ENCODE measurements around the gene URM1. TPM values are rescaled to one million over a fixed set of nuclear protein-coding genes. Genes with fewer than 3 reads are reported as not detected.
A peak's percentile ranks its signal among the peaks of the same experiment; 100 is the strongest.

URM1 gene
- 10 to 100 TPM; 44.4 to 45.2 TPM for total RNA-seq

DNA sequence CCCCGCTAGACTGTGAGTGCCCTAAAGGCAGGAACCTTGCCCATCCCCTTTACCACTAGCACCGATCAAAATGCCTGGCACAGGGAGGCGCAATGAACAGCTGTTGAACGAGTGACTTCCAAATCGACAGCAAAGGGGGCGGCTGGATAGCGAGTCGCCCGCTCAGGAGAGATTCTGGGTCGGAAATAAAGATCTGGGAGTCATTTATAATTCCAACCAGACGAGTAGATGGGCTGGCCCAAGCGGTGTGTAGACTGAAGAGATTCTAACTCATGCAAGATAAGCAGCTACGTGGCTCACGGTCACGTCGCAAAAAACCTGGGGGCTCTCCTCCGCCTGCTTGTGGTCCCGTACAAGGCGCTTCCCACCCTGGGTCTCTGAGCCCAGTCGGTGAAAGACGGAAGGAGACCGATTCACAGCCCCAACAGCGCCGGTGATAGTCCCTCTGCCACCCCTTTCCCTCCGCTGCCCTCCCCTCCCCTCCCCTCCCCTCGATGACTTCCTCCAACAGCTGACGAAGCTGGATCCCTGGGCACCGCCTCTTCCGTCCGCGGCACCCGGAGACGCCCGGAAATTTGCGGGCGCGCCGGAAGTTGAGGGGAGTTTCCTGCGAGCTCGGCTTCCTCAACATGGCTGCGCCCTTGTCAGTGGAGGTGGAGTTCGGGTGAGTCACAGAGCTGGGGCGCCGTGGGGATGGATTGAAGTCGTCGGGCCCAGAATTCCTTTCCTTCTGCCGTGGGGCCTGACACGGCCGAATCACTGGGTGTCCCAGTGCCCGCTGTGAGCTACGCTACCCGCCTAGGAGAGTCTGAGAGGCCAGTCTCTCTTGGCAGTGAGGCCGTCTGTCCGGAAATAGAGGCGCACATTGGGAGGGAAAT lies at the start of gene URM1:
URM1 (plus strand) TSS at position 623 of the 878 bp plus-strand sequence; CDS start at position 630, 7 bp downstream.
- intact Hi-C loops (cut with micrococcal nuclease), result loop anchor here (1.0 to 5.0 kb wide), 9 partner anchors 9 to 447 kb away; partner anchors contain the start of genes COQ4, ENDOG, GLE1 and GOLGA2
- Mint-ChIP-seq H3K4me1 (ENCODE audit: low read depth) (peaks cover 28% of the 10 kb centered on the region), H3K27me3 (ENCODE audit: low read depth) (no peaks in the 10 kb centered on the region), H3K9me3 (no peaks in the 10 kb centered on the region), H3K36me3 (ENCODE audit: low read depth) (peaks cover 5% of the 10 kb centered on the region), H3K27ac (peak within 1 kb of the TSS; percentile 92), H3K4me3 (peak within 1 kb of the TSS; percentile 92)
- CTCF ChIA-PET, result interaction anchor here (0.5 to 2.3 kb wide), 8 partner anchors 9 to 269 kb away, joined by 3 to 28 read pairs (median 4); no protein-coding TSS in a partner anchor
- peak; percentile 97 for DNase-seq

DNA sequence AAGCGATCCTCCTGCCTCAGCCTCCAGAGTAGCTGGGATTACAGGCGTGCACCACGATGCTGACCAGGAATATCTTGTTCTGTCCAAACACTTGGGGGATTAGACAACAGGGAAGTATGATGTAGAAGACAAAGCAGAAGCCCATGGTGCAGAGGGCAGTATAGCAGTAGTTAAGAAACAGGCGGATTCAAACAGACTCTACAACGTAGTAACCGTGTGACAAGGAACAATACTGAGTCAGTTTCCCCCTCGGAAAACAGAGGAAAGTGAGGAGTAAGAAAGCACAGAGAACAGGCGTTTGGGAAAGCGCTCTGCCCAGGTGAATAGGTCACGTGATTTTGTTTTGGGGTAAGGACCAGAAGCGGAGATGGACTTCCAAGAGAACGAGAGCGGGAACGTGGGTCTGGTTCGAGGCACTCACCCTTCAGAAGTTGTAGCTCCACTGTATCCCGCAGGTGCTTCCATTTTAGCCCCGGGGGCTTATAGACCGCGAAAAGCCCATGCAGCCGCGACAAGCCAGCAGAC lies 49.2 kb upstream of the URM1 start:
- Mint-ChIP-seq H3K27me3 (ENCODE audit: low read depth) (no peaks in the 10 kb centered on the region), H3K9me3 (no peaks in the 10 kb centered on the region), H3K36me3 (ENCODE audit: low read depth) (peaks cover 7% of the 10 kb centered on the region), H3K4me1 (ENCODE audit: low read depth) (peaks cover 22% of the 10 kb centered on the region), H3K27ac (peak overlapping the region; percentile 94), H3K4me3 (peak overlapping the region; percentile 90)
- CTCF ChIA-PET, result interaction anchor here (0.7 to 1.0 kb wide), 2 partner anchors 27 to 629 kb away, joined by 3 read pairs; no protein-coding TSS in a partner anchor
- intact Hi-C loops (cut with micrococcal nuclease), result loop anchor here (1.0 to 5.0 kb wide), 9 partner anchors 18 to 255 kb away; partner anchors contain the start of genes BBLN, GOLGA2, NAIF1 and ODF2
- no peak for DNase-seq

DNA sequence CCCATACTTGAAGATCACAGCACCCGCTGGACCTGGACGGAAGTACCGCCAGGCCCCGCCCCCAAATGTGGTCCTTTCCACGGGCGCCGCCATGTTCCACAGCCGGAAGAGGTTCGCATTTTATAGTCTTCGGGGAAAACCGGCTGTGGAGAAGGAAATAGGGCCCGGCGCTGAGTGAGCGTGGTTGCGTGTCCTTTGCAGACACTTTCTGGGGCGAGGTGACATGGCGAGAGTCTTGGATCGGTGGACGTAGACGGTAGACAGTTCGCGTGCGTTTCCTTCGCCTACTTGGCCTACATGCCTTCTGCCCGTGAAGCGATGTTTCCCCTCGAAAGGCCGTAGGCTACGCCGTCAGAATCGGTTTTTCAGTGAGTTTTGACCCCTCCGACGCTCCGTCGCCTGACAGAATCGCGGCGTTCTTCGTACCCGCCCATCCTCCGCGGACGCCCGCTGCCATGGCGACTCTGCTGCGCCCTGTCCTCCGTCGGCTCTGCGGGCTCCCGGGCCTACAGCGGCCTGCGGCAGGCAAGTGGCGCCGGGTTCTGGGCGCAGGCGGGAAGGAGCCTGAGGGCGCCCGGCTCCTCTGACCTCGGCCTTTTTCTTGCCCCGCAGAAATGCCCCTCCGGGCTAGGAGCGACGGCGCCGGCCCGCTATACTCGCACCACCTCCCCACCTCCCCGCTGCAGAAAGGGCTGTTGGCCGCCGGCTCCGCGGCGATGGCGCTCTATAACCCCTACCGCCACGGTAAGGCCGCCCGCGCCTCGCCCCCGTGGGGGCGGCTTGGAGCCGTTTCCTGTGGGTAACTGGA lies 48.6 kb upstream of the URM1 start, which contains the start of the genes COQ4 and TRUB2:
COQ4 (plus strand) TSS at position 436 of the 808 bp plus-strand sequence; CDS start at position 456, 20 bp downstream.
TRUB2 (minus strand) TSS at position 44 of the 808 bp plus-strand sequence; CDS start at position 5, 39 bp downstream.
- Mint-ChIP-seq H3K27ac (peak within 1 kb of the TSS; percentile 94), H3K9me3 (no peaks in the 10 kb centered on the region), H3K4me1 (ENCODE audit: low read depth) (peaks cover 22% of the 10 kb centered on the region), H3K27me3 (ENCODE audit: low read depth) (no peaks in the 10 kb centered on the region), H3K36me3 (ENCODE audit: low read depth) (peaks cover 7% of the 10 kb centered on the region), H3K4me3 (peak within 1 kb of the TSS; percentile 90)
- CTCF ChIA-PET, result interaction anchor here (0.7 kb wide), 1 partner anchor 628 kb away, joined by 3 read pairs; no protein-coding TSS in a partner anchor
- peak; percentile 95 for DNase-seq
- intact Hi-C loops (cut with micrococcal nuclease), result loop anchor here (1.0 to 5.0 kb wide), 9 partner anchors 18 to 256 kb away; partner anchors contain the start of genes BBLN, GOLGA2, NAIF1 and ODF2

DNA sequence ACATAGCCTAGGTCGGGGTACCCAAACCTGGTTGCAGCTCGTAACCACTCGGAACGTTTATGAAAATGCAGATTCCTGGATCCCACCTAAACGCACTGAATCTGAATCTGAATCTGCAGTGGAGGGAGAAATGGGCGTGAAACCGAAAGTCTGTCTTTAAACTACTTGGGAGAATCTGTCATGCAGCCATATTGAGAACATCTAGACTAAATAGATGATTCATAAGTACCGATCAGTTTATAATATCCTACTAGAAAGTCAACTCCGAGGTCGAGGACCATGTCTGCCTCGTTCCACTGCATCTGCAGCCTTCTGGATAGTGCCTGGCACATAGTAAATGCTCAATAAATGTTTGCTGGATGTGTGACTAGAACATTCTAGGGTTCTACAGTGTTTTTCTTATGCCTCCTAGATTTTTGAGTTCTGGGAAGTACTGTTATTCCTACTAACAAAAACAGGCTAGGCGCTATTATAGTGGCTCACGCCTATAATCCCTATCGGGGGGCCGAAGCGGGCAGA lies 47.9 kb upstream of the URM1 start:
- CTCF ChIA-PET, result no interaction called here
- peaks cover 22% of the 10 kb centered on the region for H3K4me1 Mint-ChIP-seq (ENCODE audit: low read depth)

DNA sequence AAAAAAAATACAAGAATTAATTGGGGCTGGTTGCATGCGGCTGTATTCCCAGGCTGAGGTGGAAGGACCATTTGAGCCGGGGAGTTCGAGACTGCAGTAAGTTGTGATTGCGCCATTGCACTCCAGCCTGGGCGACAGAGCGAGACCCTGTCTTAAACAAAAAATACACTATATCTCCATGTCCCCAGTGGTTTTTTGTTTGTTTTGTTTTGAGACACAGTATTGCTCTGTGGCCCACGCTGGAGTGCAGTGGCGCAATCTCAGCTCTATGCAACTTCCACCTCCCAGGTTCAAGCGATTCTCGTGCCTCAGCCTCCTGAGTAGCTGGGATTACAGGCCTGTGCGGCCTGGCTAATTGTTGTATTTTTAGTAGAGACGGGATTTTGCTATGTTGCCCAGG lies 47.4 kb upstream of the URM1 start:
- H3K9me3 Mint-ChIP-seq, result no peaks in the 10 kb centered on the region
- DNase-seq, result no peak
- H3K27ac Mint-ChIP-seq, result peak overlapping the region; percentile 94
- CTCF ChIA-PET, result interaction anchor here (0.6 to 1.6 kb wide), 2 partner anchors 28 to 31 kb away, joined by 5 to 6 read pairs; no protein-coding TSS in a partner anchor
- intact Hi-C loops (cut with micrococcal nuclease), result loop anchor here (2.0 to 5.0 kb wide), 3 partner anchors 161 to 257 kb away; partner anchors contain the start of genes BBLN, NAIF1 and SPTAN1
- peaks cover 7% of the 10 kb centered on the region for H3K36me3 Mint-ChIP-seq (ENCODE audit: low read depth)
- peak overlapping the region; percentile 90 for H3K4me3 Mint-ChIP-seq
- no peaks in the 10 kb centered on the region for H3K27me3 Mint-ChIP-seq (ENCODE audit: low read depth)
- peaks cover 22% of the 10 kb centered on the region for H3K4me1 Mint-ChIP-seq (ENCODE audit: low read depth)

More for the DNA sequence above, 47.9 kb upstream of the URM1 start:
- no peak for DNase-seq
- Mint-ChIP-seq H3K4me3 (peak overlapping the region; percentile 90), H3K27ac (peak overlapping the region; percentile 94), H3K27me3 (ENCODE audit: low read depth) (no peaks in the 10 kb centered on the region), H3K36me3 (ENCODE audit: low read depth) (peaks cover 7% of the 10 kb centered on the region), H3K9me3 (no peaks in the 10 kb centered on the region)
- intact Hi-C loops (cut with micrococcal nuclease), result loop anchor here (2.0 to 5.0 kb wide), 3 partner anchors 161 to 256 kb away; partner anchors contain the start of genes BBLN, NAIF1 and SPTAN1

DNA sequence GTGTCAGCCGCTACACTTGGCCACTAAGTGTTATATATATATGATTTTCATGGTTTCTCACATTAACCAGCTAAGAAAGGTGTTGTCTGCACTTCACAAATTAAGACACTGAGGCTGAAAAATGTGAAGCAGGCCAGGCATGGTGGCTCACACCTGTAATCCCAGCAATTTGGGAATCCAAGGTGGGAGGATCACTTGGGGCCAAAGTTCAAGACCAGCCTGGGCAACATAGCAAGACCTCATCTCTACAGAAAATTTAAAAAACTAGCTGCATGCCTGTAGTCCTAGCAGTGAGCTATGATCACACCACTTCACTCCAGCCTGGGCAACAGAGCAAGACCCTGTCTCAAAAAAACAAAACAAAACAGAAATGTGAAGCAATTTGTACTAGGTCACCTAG lies 46.8 kb upstream of the URM1 start:
- intact Hi-C loops (cut with micrococcal nuclease), result loop anchor here (5.0 kb wide), 1 partner anchor 162 kb away; the partner anchor contains the start of gene BBLN
- Mint-ChIP-seq H3K27me3 (ENCODE audit: low read depth) (no peaks in the 10 kb centered on the region), H3K4me1 (ENCODE audit: low read depth) (peaks cover 22% of the 10 kb centered on the region), H3K4me3 (peak overlapping the region; percentile 90), H3K9me3 (no peaks in the 10 kb centered on the region), H3K27ac (no peak overlapping the region), H3K36me3 (ENCODE audit: low read depth) (peaks cover 7% of the 10 kb centered on the region)
- CTCF ChIA-PET, result interaction anchor here (0.6 to 1.6 kb wide), 4 partner anchors 17 to 114 kb away, joined by 3 to 6 read pairs (median 4); no protein-coding TSS in a partner anchor
- no peak for DNase-seq

DNA sequence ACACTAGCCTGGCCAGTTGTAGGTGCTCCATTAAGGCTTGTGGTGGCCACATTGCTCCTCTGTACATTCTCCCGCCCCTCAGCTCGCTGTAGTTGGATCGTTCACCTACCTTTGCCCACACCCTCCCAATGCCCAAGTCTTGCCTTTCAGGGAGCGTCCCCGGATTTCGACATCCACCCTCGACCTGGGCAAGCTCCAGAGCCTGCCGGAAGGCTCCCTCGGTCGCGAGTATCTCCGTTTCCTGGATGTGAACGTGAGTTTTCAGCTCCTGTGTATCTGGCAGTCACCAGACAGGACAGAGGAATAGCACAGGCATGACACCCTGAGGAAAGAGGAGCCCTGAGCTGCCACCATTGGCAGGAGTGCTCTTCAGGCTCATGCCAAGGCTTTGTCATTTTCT lies 45.5 kb upstream of the URM1 start:
- H3K27me3 Mint-ChIP-seq (ENCODE audit: low read depth), result no peaks in the 10 kb centered on the region
- H3K27ac Mint-ChIP-seq, result no peak overlapping the region
- intact Hi-C loops (cut with micrococcal nuclease), result no loop called here
- peaks cover 22% of the 10 kb centered on the region for H3K4me1 Mint-ChIP-seq (ENCODE audit: low read depth)
- DNase-seq, result no peak
- peaks cover 9% of the 10 kb centered on the region for H3K36me3 Mint-ChIP-seq (ENCODE audit: low read depth)
- CTCF ChIA-PET, result no interaction called here
- H3K9me3 Mint-ChIP-seq, result no peaks in the 10 kb centered on the region
- no peak overlapping the region for H3K4me3 Mint-ChIP-seq

DNA sequence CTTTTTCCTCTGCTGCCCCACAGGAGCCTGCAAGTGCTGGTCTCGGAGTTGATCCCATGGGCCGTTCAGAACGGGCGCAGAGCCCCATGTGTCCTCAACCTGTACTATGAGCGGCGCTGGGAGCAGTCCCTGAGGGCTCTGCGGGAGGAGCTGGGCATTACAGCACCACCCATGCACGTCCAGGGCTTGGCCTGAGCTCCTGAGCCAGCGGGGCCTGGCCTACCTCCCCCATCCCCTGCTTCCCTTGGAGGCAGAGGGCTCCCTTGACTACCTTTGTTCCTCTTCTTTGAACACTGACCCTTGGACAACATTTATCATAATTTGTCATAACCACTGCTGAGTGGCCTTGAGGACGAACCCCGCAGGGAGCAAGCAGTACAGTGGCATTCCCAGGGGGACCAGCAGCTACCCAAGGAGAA lies 37.7 kb upstream of the URM1 start:
- Mint-ChIP-seq H3K27ac (no peak overlapping the region), H3K4me1 (ENCODE audit: low read depth) (no peaks in the 10 kb centered on the region), H3K27me3 (ENCODE audit: low read depth) (no peaks in the 10 kb centered on the region), H3K4me3 (no peak overlapping the region), H3K9me3 (no peaks in the 10 kb centered on the region), H3K36me3 (ENCODE audit: low read depth) (peaks cover 4% of the 10 kb centered on the region)
- CTCF ChIA-PET, result no interaction called here
- intact Hi-C loops (cut with micrococcal nuclease), result no loop called here
- no peak for DNase-seq

DNA sequence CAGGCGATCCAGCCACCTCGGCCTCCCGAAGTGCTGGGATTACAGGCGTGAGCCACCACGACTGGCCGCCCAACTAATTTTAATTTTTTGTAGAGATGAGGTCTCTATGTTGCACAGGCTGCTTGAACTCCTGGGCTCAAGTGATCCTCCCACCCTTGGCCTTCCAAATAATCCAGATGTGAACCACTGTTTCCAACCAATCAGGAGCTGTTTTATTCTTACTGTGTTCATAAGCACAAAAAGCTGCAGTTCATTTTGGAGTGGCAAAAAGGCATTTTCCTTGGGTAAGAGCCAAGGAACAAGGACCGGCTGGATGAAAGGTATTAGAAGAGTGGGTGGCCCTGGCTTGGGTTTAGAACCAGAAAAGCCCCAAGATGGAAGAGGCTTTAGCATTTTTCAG lies 36.0 kb upstream of the URM1 start:
- no peak for DNase-seq
- Mint-ChIP-seq H3K9me3 (no peaks in the 10 kb centered on the region), H3K27me3 (ENCODE audit: low read depth) (no peaks in the 10 kb centered on the region), H3K27ac (no peak overlapping the region), H3K36me3 (ENCODE audit: low read depth) (peaks cover 2% of the 10 kb centered on the region), H3K4me3 (no peak overlapping the region), H3K4me1 (ENCODE audit: low read depth) (no peaks in the 10 kb centered on the region)
- intact Hi-C loops (cut with micrococcal nuclease), result no loop called here
- CTCF ChIA-PET, result interaction anchor here (1.3 kb wide), 2 partner anchors 27 to 40 kb away, joined by 3 to 7 read pairs; no protein-coding TSS in a partner anchor

DNA sequence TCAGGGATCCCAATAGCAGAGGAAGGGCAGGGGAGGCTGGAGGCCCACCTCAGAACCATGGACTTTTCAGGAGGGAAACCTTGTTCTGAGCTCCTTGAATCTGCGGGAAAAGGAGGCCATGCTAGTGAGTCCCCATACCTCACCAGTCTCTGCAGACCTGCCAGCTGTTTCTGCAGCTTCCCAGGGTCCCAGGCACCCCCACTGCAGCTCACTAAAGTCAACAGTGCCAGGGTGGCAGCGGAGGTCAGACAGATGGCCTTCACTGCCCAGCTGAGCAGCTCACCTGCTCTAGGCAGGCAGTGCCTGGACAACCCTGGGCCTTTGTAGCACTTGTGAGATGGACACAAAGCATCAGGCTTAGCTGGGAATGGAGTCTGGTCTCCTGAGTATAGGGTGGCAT lies 35.3 kb upstream of the URM1 start:
- H3K27ac Mint-ChIP-seq, result no peak overlapping the region
- CTCF ChIA-PET, result interaction anchor here (0.6 to 1.3 kb wide), 3 partner anchors 41 to 80 kb away, joined by 3 to 4 read pairs (median 3); no protein-coding TSS in a partner anchor
- intact Hi-C loops (cut with micrococcal nuclease), result no loop called here
- DNase-seq, result no peak
- no peaks in the 10 kb centered on the region for H3K4me1 Mint-ChIP-seq (ENCODE audit: low read depth)
- no peaks in the 10 kb centered on the region for H3K27me3 Mint-ChIP-seq (ENCODE audit: low read depth)
- H3K36me3 Mint-ChIP-seq (ENCODE audit: low read depth), result peaks cover 2% of the 10 kb centered on the region
- H3K9me3 Mint-ChIP-seq, result no peaks in the 10 kb centered on the region
- no peak overlapping the region for H3K4me3 Mint-ChIP-seq

DNA sequence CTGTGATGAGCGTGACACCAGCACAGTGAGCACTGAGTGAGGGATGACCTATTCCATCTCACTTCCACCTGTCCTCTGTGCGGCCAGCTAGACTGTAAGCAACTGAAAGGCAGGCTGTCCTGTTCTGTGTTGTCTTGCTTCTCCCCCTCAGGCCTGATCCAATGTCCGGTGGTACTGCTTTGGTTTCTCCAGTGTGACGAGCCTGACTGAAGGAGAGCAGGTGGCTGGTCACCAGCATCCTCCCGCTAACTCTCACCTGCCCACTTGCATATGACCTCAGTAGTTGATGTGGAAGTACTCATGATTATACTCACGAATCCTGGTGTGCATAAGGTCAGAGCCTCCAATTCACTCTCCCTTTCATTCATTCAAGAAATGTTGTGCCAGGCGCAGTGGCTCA lies 33.2 kb upstream of the URM1 start:
- Mint-ChIP-seq H3K27ac (no peak overlapping the region), H3K36me3 (ENCODE audit: low read depth) (no peaks in the 10 kb centered on the region), H3K27me3 (ENCODE audit: low read depth) (no peaks in the 10 kb centered on the region), H3K9me3 (no peaks in the 10 kb centered on the region), H3K4me1 (ENCODE audit: low read depth) (peaks cover 5% of the 10 kb centered on the region), H3K4me3 (no peak overlapping the region)
- no peak for DNase-seq
- intact Hi-C loops (cut with micrococcal nuclease), result no loop called here
- CTCF ChIA-PET, result interaction anchor here (0.7 kb wide), 1 partner anchor 689 kb away, joined by 4 read pairs; no protein-coding TSS in a partner anchor
